ENCODE data around the gene NINJ2. TPM values are rescaled to one million over a fixed set of nuclear protein-coding genes. Genes with fewer than 3 reads are reported as not detected.

The NINJ2 gene
- polyA plus RNA-seq, 2 of the 4 experiments (the other 2 are of a cell fraction) = 0.76 to 1.2 TPM

DNA sequence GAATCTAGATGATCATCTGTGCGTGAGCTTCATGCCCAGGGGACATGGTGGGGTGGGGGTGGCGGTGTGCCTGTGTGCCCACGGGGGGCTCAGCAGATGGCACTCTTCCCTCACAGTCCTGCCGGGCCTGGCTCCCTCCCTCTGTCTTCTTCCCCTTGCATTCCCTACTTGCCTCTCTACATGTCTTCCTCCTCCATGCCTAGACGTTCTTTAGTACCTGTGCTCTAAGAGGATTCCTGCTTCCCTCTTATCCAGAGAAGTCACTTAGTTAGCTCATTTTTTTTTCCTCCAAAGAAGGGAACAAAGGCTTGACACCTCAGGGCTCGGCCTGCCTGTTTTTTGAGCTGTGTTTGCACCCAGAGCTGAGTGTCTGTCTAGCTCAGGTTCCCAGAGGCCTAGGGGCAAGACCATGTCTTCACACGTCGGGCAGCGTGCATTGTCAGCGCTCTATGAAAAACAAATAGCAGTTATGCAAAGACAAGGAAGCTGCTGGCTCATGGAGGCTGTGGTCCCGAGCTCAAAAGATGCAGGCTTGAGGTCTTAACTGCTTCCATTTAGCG lies 48.8 kb downstream of the NINJ2 start (continued):
- TF ChIP-seq HDAC2 (IDR thresholded peaks at IDR 0.05) = no peak

DNA sequence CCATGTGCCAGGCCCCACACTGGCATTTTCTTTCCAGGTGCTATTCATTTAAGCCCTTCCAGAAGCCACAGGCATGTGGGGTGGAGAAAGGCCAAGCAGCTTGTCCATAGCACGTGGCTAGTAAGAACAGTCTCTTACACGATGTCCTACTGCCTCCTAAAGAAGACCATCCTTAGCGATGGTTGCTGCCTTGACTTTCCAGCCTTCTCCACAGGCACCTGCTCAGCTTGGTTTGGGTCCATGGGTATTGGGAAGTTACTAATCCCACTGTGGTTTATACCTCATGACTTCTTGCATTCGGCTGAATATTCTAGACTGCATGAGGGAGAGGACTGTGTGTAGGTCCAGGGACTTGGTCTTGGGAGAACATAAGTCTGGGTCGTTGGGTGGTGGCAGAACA lies 49.2 kb downstream of the NINJ2 start:
- WGBS (ENCODE audit: missing lambda C conversion rate) = 75% methylated on average over 5 of the region's 5 CpGs
- POLR2A ChIA-PET = interaction anchor here (1.7 kb wide), 1 partner anchor 138 kb away, joined by 4 read pairs; the partner anchor contains the start of gene WNK1
- no peaks in the 10 kb centered on the region for H3K9me3 ChIP-seq
- TF ChIP-seq HDAC2 (IDR thresholded peaks at IDR 0.05) (no peak), CBX2 (IDR thresholded peaks at IDR 0.05; ENCODE audit: borderline replicate concordance, low read depth) (no peak), EP300 (IDR thresholded peaks at IDR 0.05) (no peak), CEBPB (IDR thresholded peaks at IDR 0.05) (no peak), JUN (IDR thresholded peaks at IDR 0.05) (no peak), EHF (CRISPR knock-in tag; IDR thresholded peaks at IDR 0.05) (no peak)
- TF ChIP-seq, protein P1, sequence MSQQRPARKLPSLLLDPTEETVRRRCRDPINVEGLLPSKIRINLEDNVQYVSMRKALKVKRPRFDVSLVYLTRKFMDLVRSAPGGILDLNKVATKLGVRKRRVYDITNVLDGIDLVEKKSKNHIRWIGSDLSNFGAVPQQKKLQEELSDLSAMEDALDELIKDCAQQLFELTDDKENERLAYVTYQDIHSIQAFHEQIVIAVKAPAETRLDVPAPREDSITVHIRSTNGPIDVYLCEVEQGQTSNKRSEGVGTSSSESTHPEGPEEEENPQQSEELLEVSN (IDR thresholded peaks at IDR 0.05; ENCODE audit: borderline replicate concordance, low read depth) = no peak
- TF ChIP-seq, protein P2, sequence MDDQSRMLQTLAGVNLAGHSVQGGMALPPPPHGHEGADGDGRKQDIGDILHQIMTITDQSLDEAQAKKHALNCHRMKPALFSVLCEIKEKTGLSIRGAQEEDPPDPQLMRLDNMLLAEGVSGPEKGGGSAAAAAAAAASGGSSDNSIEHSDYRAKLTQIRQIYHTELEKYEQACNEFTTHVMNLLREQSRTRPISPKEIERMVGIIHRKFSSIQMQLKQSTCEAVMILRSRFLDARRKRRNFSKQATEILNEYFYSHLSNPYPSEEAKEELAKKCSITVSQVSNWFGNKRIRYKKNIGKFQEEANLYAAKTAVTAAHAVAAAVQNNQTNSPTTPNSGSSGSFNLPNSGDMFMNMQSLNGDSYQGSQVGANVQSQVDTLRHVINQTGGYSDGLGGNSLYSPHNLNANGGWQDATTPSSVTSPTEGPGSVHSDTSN (IDR thresholded peaks at IDR 0.05) = no peak
- TF ChIP-seq, protein P3, sequence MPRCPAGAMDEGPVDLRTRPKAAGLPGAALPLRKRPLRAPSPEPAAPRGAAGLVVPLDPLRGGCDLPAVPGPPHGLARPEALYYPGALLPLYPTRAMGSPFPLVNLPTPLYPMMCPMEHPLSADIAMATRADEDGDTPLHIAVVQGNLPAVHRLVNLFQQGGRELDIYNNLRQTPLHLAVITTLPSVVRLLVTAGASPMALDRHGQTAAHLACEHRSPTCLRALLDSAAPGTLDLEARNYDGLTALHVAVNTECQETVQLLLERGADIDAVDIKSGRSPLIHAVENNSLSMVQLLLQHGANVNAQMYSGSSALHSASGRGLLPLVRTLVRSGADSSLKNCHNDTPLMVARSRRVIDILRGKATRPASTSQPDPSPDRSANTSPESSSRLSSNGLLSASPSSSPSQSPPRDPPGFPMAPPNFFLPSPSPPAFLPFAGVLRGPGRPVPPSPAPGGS (IDR thresholded peaks at IDR 0.05) = no peak
- TF ChIP-seq, protein P4, sequence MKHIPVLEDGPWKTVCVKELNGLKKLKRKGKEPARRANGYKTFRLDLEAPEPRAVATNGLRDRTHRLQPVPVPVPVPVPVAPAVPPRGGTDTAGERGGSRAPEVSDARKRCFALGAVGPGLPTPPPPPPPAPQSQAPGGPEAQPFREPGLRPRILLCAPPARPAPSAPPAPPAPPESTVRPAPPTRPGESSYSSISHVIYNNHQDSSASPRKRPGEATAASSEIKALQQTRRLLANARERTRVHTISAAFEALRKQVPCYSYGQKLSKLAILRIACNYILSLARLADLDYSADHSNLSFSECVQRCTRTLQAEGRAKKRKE (CRISPR knock-in tag; IDR thresholded peaks at IDR 0.05; ENCODE audit: low read depth) = no peak
- TF ChIP-seq, protein P5, sequence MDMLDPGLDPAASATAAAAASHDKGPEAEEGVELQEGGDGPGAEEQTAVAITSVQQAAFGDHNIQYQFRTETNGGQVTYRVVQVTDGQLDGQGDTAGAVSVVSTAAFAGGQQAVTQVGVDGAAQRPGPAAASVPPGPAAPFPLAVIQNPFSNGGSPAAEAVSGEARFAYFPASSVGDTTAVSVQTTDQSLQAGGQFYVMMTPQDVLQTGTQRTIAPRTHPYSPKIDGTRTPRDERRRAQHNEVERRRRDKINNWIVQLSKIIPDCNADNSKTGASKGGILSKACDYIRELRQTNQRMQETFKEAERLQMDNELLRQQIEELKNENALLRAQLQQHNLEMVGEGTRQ (IDR thresholded peaks at IDR 0.05) = no peak
- TF ChIP-seq, protein P6, sequence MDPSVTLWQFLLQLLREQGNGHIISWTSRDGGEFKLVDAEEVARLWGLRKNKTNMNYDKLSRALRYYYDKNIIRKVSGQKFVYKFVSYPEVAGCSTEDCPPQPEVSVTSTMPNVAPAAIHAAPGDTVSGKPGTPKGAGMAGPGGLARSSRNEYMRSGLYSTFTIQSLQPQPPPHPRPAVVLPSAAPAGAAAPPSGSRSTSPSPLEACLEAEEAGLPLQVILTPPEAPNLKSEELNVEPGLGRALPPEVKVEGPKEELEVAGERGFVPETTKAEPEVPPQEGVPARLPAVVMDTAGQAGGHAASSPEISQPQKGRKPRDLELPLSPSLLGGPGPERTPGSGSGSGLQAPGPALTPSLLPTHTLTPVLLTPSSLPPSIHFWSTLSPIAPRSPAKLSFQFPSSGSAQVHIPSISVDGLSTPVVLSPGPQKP (IDR thresholded peaks at IDR 0.05; ENCODE audit: low read depth, low read length) = no peak
- TF ChIP-seq, protein P7, sequence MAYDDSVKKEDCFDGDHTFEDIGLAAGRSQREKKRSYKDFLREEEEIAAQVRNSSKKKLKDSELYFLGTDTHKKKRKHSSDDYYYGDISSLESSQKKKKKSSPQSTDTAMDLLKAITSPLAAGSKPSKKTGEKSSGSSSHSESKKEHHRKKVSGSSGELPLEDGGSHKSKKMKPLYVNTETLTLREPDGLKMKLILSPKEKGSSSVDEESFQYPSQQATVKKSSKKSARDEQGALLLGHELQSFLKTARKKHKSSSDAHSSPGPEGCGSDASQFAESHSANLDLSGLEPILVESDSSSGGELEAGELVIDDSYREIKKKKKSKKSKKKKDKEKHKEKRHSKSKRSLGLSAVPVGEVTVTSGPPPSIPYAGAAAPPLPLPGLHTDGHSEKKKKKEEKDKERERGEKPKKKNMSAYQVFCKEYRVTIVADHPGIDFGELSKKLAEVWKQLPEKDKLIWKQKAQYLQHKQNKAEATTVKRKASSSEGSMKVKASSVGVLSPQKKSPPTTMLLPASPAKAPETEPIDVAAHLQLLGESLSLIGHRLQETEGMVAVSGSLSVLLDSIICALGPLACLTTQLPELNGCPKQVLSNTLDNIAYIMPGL (CRISPR knock-in tag; IDR thresholded peaks at IDR 0.05; ENCODE audit: borderline replicate concordance) = no peak
- TF ChIP-seq, protein P8, sequence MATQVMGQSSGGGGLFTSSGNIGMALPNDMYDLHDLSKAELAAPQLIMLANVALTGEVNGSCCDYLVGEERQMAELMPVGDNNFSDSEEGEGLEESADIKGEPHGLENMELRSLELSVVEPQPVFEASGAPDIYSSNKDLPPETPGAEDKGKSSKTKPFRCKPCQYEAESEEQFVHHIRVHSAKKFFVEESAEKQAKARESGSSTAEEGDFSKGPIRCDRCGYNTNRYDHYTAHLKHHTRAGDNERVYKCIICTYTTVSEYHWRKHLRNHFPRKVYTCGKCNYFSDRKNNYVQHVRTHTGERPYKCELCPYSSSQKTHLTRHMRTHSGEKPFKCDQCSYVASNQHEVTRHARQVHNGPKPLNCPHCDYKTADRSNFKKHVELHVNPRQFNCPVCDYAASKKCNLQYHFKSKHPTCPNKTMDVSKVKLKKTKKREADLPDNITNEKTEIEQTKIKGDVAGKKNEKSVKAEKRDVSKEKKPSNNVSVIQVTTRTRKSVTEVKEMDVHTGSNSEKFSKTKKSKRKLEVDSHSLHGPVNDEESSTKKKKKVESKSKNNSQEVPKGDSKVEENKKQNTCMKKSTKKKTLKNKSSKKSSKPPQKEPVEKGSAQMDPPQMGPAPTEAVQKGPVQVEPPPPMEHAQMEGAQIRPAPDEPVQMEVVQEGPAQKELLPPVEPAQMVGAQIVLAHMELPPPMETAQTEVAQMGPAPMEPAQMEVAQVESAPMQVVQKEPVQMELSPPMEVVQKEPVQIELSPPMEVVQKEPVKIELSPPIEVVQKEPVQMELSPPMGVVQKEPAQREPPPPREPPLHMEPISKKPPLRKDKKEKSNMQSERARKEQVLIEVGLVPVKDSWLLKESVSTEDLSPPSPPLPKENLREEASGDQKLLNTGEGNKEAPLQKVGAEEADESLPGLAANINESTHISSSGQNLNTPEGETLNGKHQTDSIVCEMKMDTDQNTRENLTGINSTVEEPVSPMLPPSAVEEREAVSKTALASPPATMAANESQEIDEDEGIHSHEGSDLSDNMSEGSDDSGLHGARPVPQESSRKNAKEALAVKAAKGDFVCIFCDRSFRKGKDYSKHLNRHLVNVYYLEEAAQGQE (IDR thresholded peaks at IDR 0.05) = no peak
- FAIRE-seq (no peak), ATAC-seq (no peak), DNase-seq (ENCODE audit: low read depth in 1 of 2, low spot score in 1 of 2) (no peak)
- peak overlapping the region; percentile 71 to 75; a peak in 5 of 6 replicates for H3K27ac ChIP-seq
- CTCF ChIA-PET = interaction anchor here (0.6 to 6.1 kb wide), 26 partner anchors 8 to 337 kb away, joined by 3 to 52 read pairs (median 5); partner anchors contain the start of genes RAD52 and WNK1
- peaks cover 30% of the 10 kb centered on the region for H3K4me1 ChIP-seq
- no peak overlapping the region for H3K4me2 ChIP-seq
- H3K4me3 ChIP-seq = no peak overlapping the region

Data from A549 (cell line).